SIG-M5 treated with dmso at 0.1 percent for 504 hours (cell line): Measurements from ENCODE around the gene FBXO22.
"Not testable (repeated sequence)": the region's sequence is repeated elsewhere in the genome, so short reads cannot be mapped to it uniquely, and the experiment has no call there.

ENCODE experiments used
- DNase-seq: peaks from one replicate; lab custom pipeline; 2025; ENCODE audit not compliant: unreplicated experiment; lab: John Stamatoyannopoulos, UW

FBXO22 gene

DNA sequence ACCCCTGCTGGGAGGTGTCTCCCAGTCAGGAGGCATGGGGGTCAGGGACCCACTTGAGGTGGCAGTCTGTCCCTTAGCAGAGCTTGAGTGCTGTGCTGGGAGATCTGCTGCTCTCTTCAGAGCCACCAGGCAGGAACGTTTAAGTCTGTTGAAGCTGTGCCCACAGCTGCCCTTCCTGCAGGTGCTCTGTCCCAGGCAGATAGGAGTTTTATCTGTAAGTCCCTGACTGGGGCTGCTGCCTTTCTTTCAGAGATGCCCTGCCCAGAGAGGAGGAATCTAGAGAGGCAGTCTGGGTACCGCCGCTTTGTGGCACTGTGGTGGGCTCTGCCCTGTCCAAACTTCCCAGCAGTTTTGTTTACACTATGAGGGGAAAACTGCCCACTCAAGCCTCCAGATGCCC lies 73.1 kb downstream of the FBXO22 start:
- not testable (repeated sequence) for DNase-seq

- DNase-seq = no peak
Measured at GRCh38 chr15:75981149-75981815, 77.6 kb downstream of the FBXO22 start.

DNA sequence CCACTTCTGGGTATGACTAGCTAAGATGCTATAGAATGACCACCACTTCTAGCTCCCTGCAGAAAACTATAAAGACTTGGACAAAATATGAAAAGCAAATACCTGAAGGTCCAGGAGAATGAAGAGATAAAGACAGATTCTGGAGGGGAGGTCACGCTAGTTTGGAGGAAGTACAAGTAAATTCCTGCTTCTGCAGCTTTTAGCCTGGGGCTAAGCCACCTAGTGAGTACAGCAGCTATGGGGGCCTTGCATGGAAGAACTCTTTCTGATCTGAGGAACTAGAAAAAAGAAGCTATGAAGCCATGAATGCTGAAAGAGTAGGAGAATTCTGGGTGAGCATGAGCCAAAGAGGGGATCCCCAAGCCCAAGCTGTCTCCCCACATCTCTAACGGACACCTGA lies 78.8 kb downstream of the FBXO22 start:
- DNase-seq = no peak

GRCh38 chr15:75984706-75985105 lies 81.0 kb downstream of the FBXO22 start:
- DNase-seq = not testable (repeated sequence)

DNA sequence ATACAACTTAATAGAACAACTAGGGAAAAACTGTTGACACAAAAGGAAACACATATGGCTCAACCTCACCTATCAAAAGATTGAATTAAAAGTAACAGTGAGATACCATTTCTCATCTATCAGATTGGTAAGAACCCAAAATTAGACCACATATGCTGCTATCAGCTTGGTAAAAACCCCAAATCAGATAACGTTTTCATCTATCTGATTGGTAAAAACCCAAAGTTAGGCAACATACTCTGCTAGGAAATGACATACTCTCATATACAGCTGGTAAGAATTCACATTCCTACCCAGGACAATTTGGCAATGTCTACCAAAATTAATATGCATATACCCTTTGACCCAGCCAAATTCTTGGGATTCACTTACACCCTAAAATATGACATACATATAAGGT lies 82.3 kb downstream of the FBXO22 start:
- no peak for DNase-seq

GRCh38 chr15:75989045-75989444 lies 85.4 kb downstream of the FBXO22 start:
- no peak for DNase-seq

DNA sequence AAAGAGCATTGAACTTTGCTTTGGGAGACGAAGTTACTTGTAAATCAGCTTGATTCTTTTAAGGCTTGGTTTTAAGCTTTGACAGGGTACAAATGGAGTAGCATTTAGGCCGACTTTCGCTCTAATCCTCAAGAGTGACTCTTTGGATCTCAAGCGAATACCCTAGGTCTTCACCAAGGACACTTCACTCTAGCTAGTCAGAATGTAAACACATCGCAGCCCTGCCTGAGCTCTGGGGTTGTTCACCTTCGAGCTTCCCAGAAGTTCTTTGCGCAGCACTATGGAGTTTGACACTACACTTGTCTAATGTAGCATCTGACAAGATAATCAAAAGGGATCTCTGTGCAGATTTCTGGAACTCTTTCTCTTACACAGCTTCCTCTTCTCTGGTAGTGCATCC lies 86.2 kb downstream of the FBXO22 start:
- no peak for DNase-seq
